Neural progenitor cell (in vitro differentiated cells): ENCODE data around the gene FGD6. TPM values are rescaled to one million over a fixed set of nuclear protein-coding genes. Genes with fewer than 3 reads are reported as not detected.
"Not testable (repeated sequence)": the region's sequence is repeated elsewhere in the genome, so short reads cannot be mapped to it uniquely, and the experiment has no call there.

ENCODE experiments used
- DNase-seq: peaks from one replicate; pipeline ENCODE4 v3.0.0-alpha.2; 2016; ENCODE audit warnings: low spot score
- H2AFZ ChIP-seq: fragments of 200-600 bp; sonication (generic); replicated peaks from 2 replicates; pipeline ENCODE4 v1.6.1; 2016; ENCODE audit warnings: antibody characterized with exemption
- H3F3A ChIP-seq: fragments of 200-600 bp; sonication (generic); 2 replicates; pipeline ENCODE4 v1.6.1; 2016; ENCODE audit warnings: antibody characterized with exemption, low read depth
- H3K27ac ChIP-seq: fragments of 200-600 bp; sonication (generic); 2 replicates; pipeline ENCODE4 v1.5.1; 2016; ENCODE audit warnings: mild to moderate bottlenecking
- H3K27me3 ChIP-seq: fragments of 200-600 bp; sonication (generic); 2 replicates; pipeline ENCODE4 v1.6.1; 2016; ENCODE audit warnings: mild to moderate bottlenecking, moderate library complexity
- H3K36me3 ChIP-seq: fragments of 200-600 bp; sonication (generic); 2 replicates; pipeline ENCODE4 v1.5.1; 2016
- H3K4me1 ChIP-seq: fragments of 200-600 bp; sonication (generic); 2 replicates; pipeline ENCODE4 v1.6.1; 2016; ENCODE audit warnings: mixed run types
- H3K4me2 ChIP-seq: fragments of 200-600 bp; sonication (generic); 2 replicates; pipeline ENCODE4 v1.6.1; 2016
- H3K4me3 ChIP-seq: fragments of 200-600 bp; sonication (generic); 2 replicates; pipeline ENCODE4 v1.5.1; 2016
- H3K79me2 ChIP-seq: fragments of 200-600 bp; sonication (generic); 2 replicates; pipeline ENCODE4 v1.6.1; 2016; ENCODE audit warnings: low read depth
- H3K9ac ChIP-seq: fragments of 200-600 bp; sonication (generic); 2 replicates; pipeline ENCODE4 v1.6.1; 2016
- H3K9me3 ChIP-seq: fragments of 200-600 bp; sonication (generic); 2 replicates; pipeline ENCODE4 v1.5.1; 2016; ENCODE audit warnings: low read depth
- H4K20me1 ChIP-seq: fragments of 200-600 bp; sonication (generic); 2 replicates; pipeline ENCODE4 v1.6.1; 2016; ENCODE audit warnings: low read depth
- H3K27ac Mint-ChIP-seq: 3 replicates; pipeline ENCODE4 v1.8.0; 2021; ENCODE audit warnings: mixed read lengths
- H3K27me3 Mint-ChIP-seq: 2 replicates; pipeline ENCODE4 v1.8.0; 2022; ENCODE audit warnings: low read depth, mild to moderate bottlenecking, inconsistent platforms, moderate library complexity, mixed read lengths; ENCODE audit not compliant: insufficient read depth
- H3K36me3 Mint-ChIP-seq: 3 replicates; pipeline ENCODE4 v1.8.0; 2021; ENCODE audit warnings: mixed read lengths
- H3K4me1 Mint-ChIP-seq: 3 replicates; pipeline ENCODE4 v1.8.0; 2021; ENCODE audit warnings: mixed read lengths
- H3K4me3 Mint-ChIP-seq: 3 replicates; pipeline ENCODE4 v1.8.0; 2021; ENCODE audit warnings: mild to moderate bottlenecking, moderate library complexity, mixed read lengths
- H3K9me3 Mint-ChIP-seq: 3 replicates; pipeline ENCODE4 v1.8.0; 2020; ENCODE audit warnings: mixed read lengths
- CTCF ChIP-seq: fragments of 200-600 bp; sonication (generic); IDR thresholded peaks from 2 replicates; pipeline ENCODE4 v1.5.1; 2017; ENCODE audit warnings: antibody characterized with exemption, mild to moderate bottlenecking
- EZH2 ChIP-seq: fragments of 200-600 bp; sonication (generic); IDR thresholded peaks from 2 replicates; pipeline ENCODE4 v1.6.1; 2017; ENCODE audit warnings: antibody characterized with exemption, mild to moderate bottlenecking, moderate library complexity
- EZH2phosphoT487 ChIP-seq: fragments of 200-600 bp; sonication (generic); IDR thresholded peaks from 2 replicates; pipeline ENCODE4 v1.6.1; 2017; ENCODE audit warnings: antibody characterized with exemption
- total RNA-seq: library from RNA; depleted of rRNA; stranded (reverse); fragments of >200 nt; gene quantifications from 2 replicates; pipeline ENCODE4 v1.2.3, GENCODE V29; 2015; ENCODE audit warnings: low replicate concordance

Gene FGD6
- total RNA-seq, 1 donor from 2014 or later: 32.0 TPM

DNA sequence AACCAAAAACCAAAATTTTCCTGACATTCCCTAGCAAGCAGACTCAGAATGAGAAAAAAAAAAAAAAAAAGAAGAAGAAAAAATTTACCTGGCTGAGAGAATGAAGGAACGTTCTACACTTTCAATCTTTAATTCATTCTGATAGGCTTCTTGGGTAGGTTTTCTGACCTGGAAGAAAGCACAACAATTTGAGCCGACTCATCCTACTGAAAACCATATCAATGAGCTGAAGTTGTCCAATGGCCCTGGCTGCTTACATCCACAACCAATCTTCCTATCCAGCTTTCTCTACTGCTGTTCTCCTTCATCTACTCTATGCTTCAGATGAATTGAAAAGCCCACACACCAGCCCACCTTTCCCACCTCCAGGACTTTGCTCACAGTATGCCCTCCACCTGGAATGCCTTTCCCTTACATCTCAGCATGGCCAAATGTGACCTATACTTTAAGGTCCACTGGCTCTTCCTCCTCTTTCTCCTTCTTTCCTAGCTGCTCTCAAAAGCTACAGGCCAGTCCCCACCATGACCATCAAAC lies 112.3 kb downstream of the FGD6 start:
- no peaks in the 10 kb centered on the region for H3K36me3 ChIP-seq
- Mint-ChIP-seq H3K27me3 (peaks cover 6% of the 10 kb centered on the region), H3K4me3 (no peak overlapping the region), H3K36me3 (peaks cover 38% of the 10 kb centered on the region), H3K27ac (no peak overlapping the region), H3K9me3 (no peaks in the 10 kb centered on the region), H3K4me1 (peaks cover 5% of the 10 kb centered on the region)
- no peaks in the 10 kb centered on the region for H3K79me2 ChIP-seq
- no peak overlapping the region for H3K27ac ChIP-seq
- no peaks in the 10 kb centered on the region for H3F3A ChIP-seq
- no peaks in the 10 kb centered on the region for H3K27me3 ChIP-seq
- DNase-seq: no peak
- H2AFZ ChIP-seq: no peak overlapping the region
- H3K4me2 ChIP-seq: no peak overlapping the region
- H3K9ac ChIP-seq: no peak overlapping the region
- H3K9me3 ChIP-seq: no peaks in the 10 kb centered on the region
- H3K4me1 ChIP-seq: no peaks in the 10 kb centered on the region
- TF ChIP-seq EZH2: no peak
- TF ChIP-seq EZH2phosphoT487: no peak
- TF ChIP-seq CTCF: no peak
- H3K4me3 ChIP-seq: no peak overlapping the region
- no peaks in the 10 kb centered on the region for H4K20me1 ChIP-seq

DNA sequence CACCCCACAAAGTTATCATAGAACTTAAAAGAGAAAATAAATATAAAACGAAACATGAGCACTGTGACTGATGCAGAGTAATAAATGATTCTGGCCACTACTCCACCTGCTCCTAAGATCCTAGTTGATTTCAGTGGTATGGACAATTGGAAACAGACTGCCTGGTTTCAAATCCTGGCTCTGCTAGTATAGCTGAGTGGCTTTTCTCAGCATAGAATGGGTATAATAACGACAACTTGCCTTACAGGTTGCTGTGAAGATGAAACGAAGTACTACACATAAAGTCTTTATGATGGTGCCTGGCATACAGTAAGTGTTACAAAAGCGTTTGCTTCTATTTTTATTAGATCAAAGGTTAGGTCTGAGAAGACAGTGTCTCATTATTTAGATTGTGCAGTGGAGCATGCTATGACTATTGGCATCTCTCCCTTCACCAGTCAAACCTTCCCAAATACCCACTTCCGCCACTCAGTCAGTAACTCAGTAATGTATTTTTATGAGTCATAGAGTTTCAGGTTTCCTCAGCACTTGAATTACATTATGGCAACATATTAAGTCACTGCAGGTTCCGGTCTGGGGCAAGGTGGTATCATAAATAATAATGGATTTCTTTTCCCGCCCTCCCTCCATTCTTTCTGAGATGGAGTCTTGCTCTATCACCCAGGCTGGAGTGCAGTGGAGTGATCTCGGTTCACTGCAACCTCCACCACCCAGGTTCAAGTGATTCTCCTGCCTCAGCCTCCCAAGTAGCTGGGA lies 114.2 kb downstream of the FGD6 start:
- H3K4me3 ChIP-seq: no peak overlapping the region
- peaks cover 8% of the 10 kb centered on the region for H3K27me3 Mint-ChIP-seq
- no peak overlapping the region for H2AFZ ChIP-seq
- no peaks in the 10 kb centered on the region for H3K9me3 Mint-ChIP-seq
- peaks cover 41% of the 10 kb centered on the region for H3K36me3 Mint-ChIP-seq
- no peak overlapping the region for H3K27ac ChIP-seq
- H3F3A ChIP-seq: no peaks in the 10 kb centered on the region
- H3K4me1 ChIP-seq: no peaks in the 10 kb centered on the region
- no peak overlapping the region for H3K4me3 Mint-ChIP-seq
- TF ChIP-seq CTCF: no peak
- no peak for TF ChIP-seq EZH2phosphoT487
- no peak for TF ChIP-seq EZH2
- H4K20me1 ChIP-seq: no peaks in the 10 kb centered on the region
- H3K27me3 ChIP-seq: no peaks in the 10 kb centered on the region
- H3K27ac Mint-ChIP-seq: no peak overlapping the region
- no peaks in the 10 kb centered on the region for H3K36me3 ChIP-seq
- H3K9me3 ChIP-seq: no peaks in the 10 kb centered on the region
- no peak overlapping the region for H3K9ac ChIP-seq
- peaks cover 19% of the 10 kb centered on the region for H3K4me1 Mint-ChIP-seq
- no peak for DNase-seq
- H3K4me2 ChIP-seq: no peak overlapping the region
- H3K79me2 ChIP-seq: no peaks in the 10 kb centered on the region

- H3K4me2 ChIP-seq, H3K4me1 ChIP-seq, H2AFZ ChIP-seq, H3K79me2 ChIP-seq, H4K20me1 ChIP-seq, DNase-seq, H3F3A ChIP-seq, H3K9ac ChIP-seq, H3K4me3 Mint-ChIP-seq, H3K9me3 Mint-ChIP-seq, H3K27me3 ChIP-seq, H3K36me3 ChIP-seq, H3K9me3 ChIP-seq, H3K27ac Mint-ChIP-seq, H3K27me3 Mint-ChIP-seq, H3K4me3 ChIP-seq, H3K27ac ChIP-seq: not testable (repeated sequence)
- peaks cover 37% of the 10 kb centered on the region for H3K36me3 Mint-ChIP-seq
- H3K4me1 Mint-ChIP-seq: peaks cover 22% of the 10 kb centered on the region
Observed at GRCh38 chr12:95101957-95102356, 115.3 kb downstream of the FGD6 start.
